ENCODE results near the gene CCDC3.

The CCDC3 gene

GRCh38 chr10:12899546-12899945 lies 102.0 kb downstream of the CCDC3 start:
- Histone ChIP-seq H3K27me3 (ENCODE audit: insufficient read depth, poor library complexity, severe bottlenecking) (no peaks in the 10 kb centered on the region), H3K4me3 (ENCODE audit: severe bottlenecking) (no peak overlapping the region), H3K27ac (ENCODE audit: poor library complexity, severe bottlenecking) (no peak overlapping the region), H3K4me1 (ENCODE audit: insufficient read depth, poor library complexity, severe bottlenecking) (no peaks in the 10 kb centered on the region), H3K9me3 (ENCODE audit: severe bottlenecking) (no peaks in the 10 kb centered on the region), H3K36me3 (ENCODE audit: low read depth) (no peaks in the 10 kb centered on the region)
- ATAC-seq (ENCODE audit: low read depth) (no peak), DNase-seq (ENCODE audit: low spot score) (no peak)
- no peak for TF ChIP-seq CTCF (IDR thresholded peaks at IDR 0.05; ENCODE audit: poor library complexity, severe bottlenecking)

GRCh38 chr10:12898271-12898670 lies 103.2 kb downstream of the CCDC3 start:
- Histone ChIP-seq H3K9me3 (ENCODE audit: severe bottlenecking) (no peaks in the 10 kb centered on the region), H3K27ac (ENCODE audit: poor library complexity, severe bottlenecking) (no peak overlapping the region), H3K4me3 (ENCODE audit: severe bottlenecking) (no peak overlapping the region), H3K4me1 (ENCODE audit: insufficient read depth, poor library complexity, severe bottlenecking) (no peaks in the 10 kb centered on the region), H3K27me3 (ENCODE audit: insufficient read depth, poor library complexity, severe bottlenecking) (no peaks in the 10 kb centered on the region), H3K36me3 (ENCODE audit: low read depth) (no peaks in the 10 kb centered on the region)
- ATAC-seq (ENCODE audit: low read depth) (no peak), DNase-seq (ENCODE audit: low spot score) (no peak)
- no peak for TF ChIP-seq CTCF (IDR thresholded peaks at IDR 0.05; ENCODE audit: poor library complexity, severe bottlenecking)

- Histone ChIP-seq H3K9me3 (ENCODE audit: severe bottlenecking) (peaks cover 2% of the 10 kb centered on the region), H3K4me3 (ENCODE audit: severe bottlenecking) (no peak overlapping the region), H3K27me3 (ENCODE audit: insufficient read depth, poor library complexity, severe bottlenecking) (no peaks in the 10 kb centered on the region), H3K27ac (ENCODE audit: poor library complexity, severe bottlenecking) (no peak overlapping the region), H3K4me1 (ENCODE audit: insufficient read depth, poor library complexity, severe bottlenecking) (no peaks in the 10 kb centered on the region), H3K36me3 (ENCODE audit: low read depth) (no peaks in the 10 kb centered on the region)
- TF ChIP-seq CTCF (IDR thresholded peaks at IDR 0.05; ENCODE audit: poor library complexity, severe bottlenecking): no peak
- DNase-seq (ENCODE audit: low spot score) (no peak), ATAC-seq (ENCODE audit: low read depth) (no peak)
Measured at GRCh38 chr10:12897278-12897677, 104.2 kb downstream of the CCDC3 start.

GRCh38 chr10:12896251-12896650 lies 105.3 kb downstream of the CCDC3 start:
- DNase-seq (ENCODE audit: low spot score) (no peak), ATAC-seq (ENCODE audit: low read depth) (no peak)
- H3K27ac ChIP-seq (ENCODE audit: poor library complexity, severe bottlenecking): no peak overlapping the region
- H3K27me3 ChIP-seq (ENCODE audit: insufficient read depth, poor library complexity, severe bottlenecking): no peaks in the 10 kb centered on the region
- H3K4me1 ChIP-seq (ENCODE audit: insufficient read depth, poor library complexity, severe bottlenecking): no peaks in the 10 kb centered on the region
- TF ChIP-seq CTCF (IDR thresholded peaks at IDR 0.05; ENCODE audit: poor library complexity, severe bottlenecking): no peak
- H3K36me3 ChIP-seq (ENCODE audit: low read depth): no peaks in the 10 kb centered on the region
- H3K4me3 ChIP-seq (ENCODE audit: severe bottlenecking): no peak overlapping the region
- H3K9me3 ChIP-seq (ENCODE audit: severe bottlenecking): peaks cover 4% of the 10 kb centered on the region

DNA sequence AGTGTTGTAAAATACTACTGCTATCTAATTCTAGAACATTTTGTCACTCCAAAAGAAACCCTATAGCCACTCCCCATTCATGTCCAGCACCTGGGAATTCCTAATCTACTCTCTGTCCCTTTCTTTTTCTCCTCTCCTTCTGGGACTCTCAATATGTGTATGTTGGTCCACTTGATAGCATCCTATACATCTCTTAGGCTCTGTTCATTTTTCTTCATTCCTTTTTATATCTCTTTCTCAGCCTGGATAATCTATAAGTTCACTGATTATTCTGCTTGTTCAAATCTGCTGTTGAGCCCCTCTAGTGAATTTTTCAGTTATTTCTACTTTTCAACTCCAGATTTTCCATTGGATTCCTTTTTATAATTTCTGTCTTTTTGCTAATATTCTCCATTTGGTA lies 108.6 kb downstream of the CCDC3 start:
- no peak for TF ChIP-seq CTCF (IDR thresholded peaks at IDR 0.05; ENCODE audit: poor library complexity, severe bottlenecking)
- no peaks in the 10 kb centered on the region for H3K36me3 ChIP-seq (ENCODE audit: low read depth)
- peaks cover 4% of the 10 kb centered on the region for H3K9me3 ChIP-seq (ENCODE audit: severe bottlenecking)
- H3K4me3 ChIP-seq (ENCODE audit: severe bottlenecking): no peak overlapping the region
- H3K4me1 ChIP-seq (ENCODE audit: insufficient read depth, poor library complexity, severe bottlenecking): no peaks in the 10 kb centered on the region
- DNase-seq (ENCODE audit: low spot score) (no peak), ATAC-seq (ENCODE audit: low read depth) (no peak)
- H3K27me3 ChIP-seq (ENCODE audit: insufficient read depth, poor library complexity, severe bottlenecking): no peaks in the 10 kb centered on the region
- H3K27ac ChIP-seq (ENCODE audit: poor library complexity, severe bottlenecking): no peak overlapping the region

Data from RWPE2 (cell line).